HG03457 (cell line): ENCODE data around the gene DCUN1D3.
A peak's percentile ranks its signal among the peaks of the same experiment; 100 is the strongest.
"Not testable (repeated sequence)": the region's sequence is repeated elsewhere in the genome, so short reads cannot be mapped to it uniquely, and the experiment has no call there.

ENCODE experiments used
- ATAC-seq: cut with Tn5 transposase; IDR thresholded peaks from one replicate; pipeline ENCODE4 v1.9.1; 2021; ENCODE audit warnings: moderate number of reproducible peaks; ENCODE audit not compliant: unreplicated experiment

DCUN1D3 gene

GRCh38 chr16:20833086-20833485, 67.1 kb downstream of the DCUN1D3 start:
- ATAC-seq = no peak

DNA sequence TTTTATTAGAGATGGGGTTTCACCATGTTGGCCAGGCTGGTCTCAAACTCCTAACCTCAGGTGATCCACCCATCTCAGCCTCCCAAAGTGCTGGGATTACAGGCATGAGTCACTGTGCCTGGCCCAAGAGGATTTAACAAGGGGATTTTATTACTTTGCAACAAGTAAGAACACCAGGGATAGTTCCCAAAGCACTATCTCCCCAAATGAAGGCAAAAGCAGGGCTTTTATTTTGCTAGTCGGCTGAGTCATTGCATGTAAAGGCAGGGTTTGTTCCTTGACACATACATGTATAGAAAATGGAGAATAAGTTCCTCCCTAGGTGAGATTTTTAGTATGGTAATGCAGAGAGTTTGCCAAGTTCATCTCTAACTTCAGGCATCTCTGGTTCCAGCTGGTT, 69.8 kb downstream of the DCUN1D3 start:
- no peak for ATAC-seq

DNA sequence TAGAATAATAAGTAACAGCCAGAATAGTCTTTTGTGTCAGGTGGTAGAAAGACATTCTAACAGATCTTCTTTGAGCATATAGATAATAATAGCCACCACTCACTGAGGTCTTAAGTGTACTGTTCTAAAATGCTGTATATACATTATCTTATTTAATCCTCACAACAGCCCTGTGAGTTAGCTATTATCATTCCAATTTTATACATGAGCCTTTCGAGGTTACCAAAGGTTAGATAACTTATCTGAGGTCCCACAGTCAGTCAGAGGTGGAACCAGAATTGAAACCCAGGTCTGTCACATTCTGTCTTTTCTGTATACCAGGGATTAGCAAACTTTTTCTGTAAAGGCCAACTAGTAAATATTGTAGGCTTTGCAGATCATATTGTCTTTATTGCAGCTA, 70.6 kb downstream of the DCUN1D3 start:
- no peak for ATAC-seq

GRCh38 chr16:20826039-20826566, 74.1 kb downstream of the DCUN1D3 start:
- ATAC-seq = no peak

DNA sequence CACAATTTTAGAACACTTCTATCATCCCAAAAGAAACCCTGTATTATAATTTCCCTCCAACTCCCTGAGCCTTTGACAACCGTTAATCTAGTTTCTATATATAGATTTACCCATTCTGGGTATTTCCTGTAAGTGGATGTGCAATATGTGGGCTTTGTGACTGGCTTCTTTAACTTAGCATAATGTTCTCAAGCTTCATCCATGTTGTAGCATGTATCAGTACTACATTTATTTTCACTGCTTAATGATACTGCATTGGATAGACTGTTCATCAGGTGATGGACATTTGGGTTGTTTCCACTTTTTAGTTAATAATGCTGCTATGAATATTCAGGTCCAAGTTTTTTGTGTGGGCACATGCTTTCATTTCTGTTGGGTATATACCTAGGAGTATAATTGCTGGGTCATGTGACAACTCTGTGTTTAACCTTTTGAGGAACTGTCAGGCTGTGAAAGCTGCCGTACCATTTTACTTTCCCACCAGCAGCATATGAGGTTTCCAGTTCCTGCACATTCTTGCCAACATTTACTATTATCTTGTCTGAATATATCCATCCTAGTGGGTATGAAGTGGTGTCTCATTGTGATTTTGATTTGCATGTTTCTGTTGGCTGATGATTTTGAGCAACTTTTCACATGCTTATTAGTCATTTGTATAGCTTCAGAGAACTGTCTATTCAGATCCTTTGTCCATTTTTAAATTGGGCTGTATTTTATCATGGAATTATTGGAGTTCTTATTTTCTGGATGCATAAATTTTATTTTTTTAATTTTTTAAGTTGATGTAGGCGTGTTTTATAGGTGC, 77.4 kb downstream of the DCUN1D3 start:
- no peak for ATAC-seq

GRCh38 chr16:20821682-20822081, 78.5 kb downstream of the DCUN1D3 start:
- ATAC-seq = no peak

DNA sequence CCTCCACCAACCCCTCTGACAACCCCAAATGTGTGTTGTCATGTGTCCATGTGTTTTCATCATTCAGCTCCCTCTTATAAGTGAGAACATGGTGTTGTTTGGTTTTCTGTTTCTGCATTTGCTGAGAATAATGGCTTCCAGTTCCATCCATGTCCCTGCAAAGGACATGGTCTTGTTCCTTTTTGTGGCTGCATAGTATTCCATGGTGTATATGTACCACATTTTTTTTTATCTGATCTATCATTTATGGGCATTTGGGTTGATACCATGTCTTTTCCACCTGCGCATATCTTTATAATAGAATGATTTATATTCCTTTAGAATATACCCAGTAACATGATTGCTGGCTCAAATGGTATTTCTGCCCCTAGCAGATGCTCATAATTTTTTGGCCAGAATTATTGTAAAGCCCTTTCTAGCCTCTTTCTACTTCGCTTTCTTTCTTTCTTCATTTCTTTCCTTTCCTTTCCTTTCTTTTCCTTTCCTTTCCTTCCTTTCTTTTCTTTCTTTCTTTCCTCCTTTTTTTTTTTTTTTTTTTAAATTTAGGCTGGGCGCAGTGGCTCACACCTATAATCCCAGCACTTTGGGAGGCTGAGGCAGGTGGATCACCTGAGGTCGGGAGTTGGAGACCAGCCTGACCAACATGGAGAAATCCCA, 81.1 kb downstream of the DCUN1D3 start:
- ATAC-seq = no peak

GRCh38 chr16:20814784-20815183, 85.4 kb downstream of the DCUN1D3 start:
- ATAC-seq = no peak

DNA sequence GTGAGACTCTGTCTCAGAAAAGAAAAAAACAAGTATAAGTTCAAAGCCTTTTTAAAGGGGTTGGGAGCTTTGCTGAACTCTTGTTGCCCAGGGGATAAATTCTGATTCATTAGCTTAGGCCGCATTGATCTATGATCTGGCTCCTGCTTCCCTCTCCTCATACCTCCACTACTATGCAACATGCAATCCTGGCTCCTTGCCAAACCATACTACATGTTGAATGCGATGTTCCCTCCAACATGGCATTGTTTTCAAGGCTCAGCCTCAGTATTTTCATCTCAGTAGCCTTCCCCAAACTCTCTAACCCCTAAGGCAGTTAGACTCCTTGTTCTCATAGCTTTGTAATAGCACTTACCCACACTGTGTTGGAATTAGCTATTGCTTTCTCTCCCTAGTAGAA, 87.6 kb downstream of the DCUN1D3 start:
- ATAC-seq = no peak

DNA sequence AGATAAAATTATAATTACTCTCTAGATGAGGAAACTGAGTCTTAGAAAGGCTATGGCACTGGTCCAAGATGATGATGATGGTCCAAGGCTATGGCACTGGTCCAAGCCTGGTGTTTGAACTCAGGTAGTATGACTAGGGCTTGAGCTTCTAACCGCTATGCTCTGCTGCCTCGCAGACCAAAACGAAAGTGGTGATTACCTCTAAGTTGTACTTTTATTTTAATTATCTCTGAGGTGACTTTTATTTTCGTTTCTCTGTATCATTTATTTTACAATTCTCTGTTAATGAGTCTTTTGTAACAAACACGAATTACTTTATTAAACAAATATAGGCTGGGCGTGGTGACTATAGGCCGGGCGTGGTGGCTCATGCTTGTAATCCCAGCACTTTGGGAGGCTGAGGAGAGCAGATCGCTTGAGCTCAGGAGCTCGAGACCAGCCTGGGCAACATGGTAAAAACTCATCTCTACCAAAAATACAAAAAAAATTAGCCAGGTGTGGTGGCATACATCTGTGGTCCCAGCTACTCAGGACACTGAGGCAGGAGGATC, 88.2 kb downstream of the DCUN1D3 start:
- ATAC-seq = no peak

DNA sequence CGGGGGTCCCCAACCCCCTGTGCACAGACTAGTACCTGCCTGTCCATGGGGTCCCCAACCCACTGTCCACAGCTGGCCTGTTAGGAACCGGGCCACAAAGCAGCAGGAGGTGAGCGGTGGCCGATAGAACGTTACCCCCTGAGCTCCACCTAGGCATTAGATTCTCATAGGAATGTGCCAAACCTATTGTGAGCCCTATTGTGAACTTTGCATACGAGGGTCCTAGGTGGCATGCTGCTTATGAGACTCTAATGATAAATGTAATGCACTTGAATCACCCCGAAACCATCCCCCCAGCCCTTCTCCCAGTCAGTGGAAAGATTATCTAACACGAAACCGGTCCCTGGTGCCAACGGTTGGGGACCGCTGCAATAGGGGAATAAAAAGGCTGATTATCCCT, 92.3 kb downstream of the DCUN1D3 start:
- no peak for ATAC-seq

GRCh38 chr16:20806168-20807050, 93.7 kb downstream of the DCUN1D3 start, which contains the start of the genes ERI2 and REXO5:
TSS of gene ERI2 (minus strand) at chr16:20806472. CDS start at chr16:20806430, 42 bp downstream.
TSS of gene REXO5 (plus strand) at chr16:20806527. CDS start at chr16:20806954, 427 bp downstream.
- ATAC-seq = peak; percentile 60

GRCh38 chr16:20805684-20806167, 94.4 kb downstream of the DCUN1D3 start:
- not testable (repeated sequence) for ATAC-seq
